Testis (tissue), 3 donors: ENCODE data around the gene DRC3. TPM values are rescaled to one million over a fixed set of nuclear protein-coding genes. Genes with fewer than 3 reads are reported as not detected.
A peak's percentile ranks its signal among the peaks of the same experiment; 100 is the strongest.
"Not testable (repeated sequence)": the region's sequence is repeated elsewhere in the genome, so short reads cannot be mapped to it uniquely, and the experiment has no call there.

Source experiments
- DNase-seq: peaks from one replicate; pipeline ENCODE4 v3.0.0-alpha.2; 2019
- H3K27ac ChIP-seq, 2 donors: fragments of 200-600 bp; sonication (generic); one replicate each; pipeline ENCODE4 v1.5.1; 2019
- H3K27me3 ChIP-seq: fragments of 200-600 bp; sonication (generic); one replicate; pipeline ENCODE4 v1.5.1; 2019
- H3K36me3 ChIP-seq: fragments of 200-600 bp; sonication (generic); one replicate; pipeline ENCODE4 v1.5.1; 2017; ENCODE audit warnings: low read depth; ENCODE audit errors: missing control alignments
- H3K4me1 ChIP-seq: fragments of 200-600 bp; sonication (generic); one replicate; pipeline ENCODE4 v1.5.1; 2019
- H3K4me3 ChIP-seq, 2 donors: fragments of 200-600 bp; sonication (generic); one replicate each; pipeline ENCODE4 v1.5.1; 2017 to 2019
- H3K9me3 ChIP-seq: fragments of 200-600 bp; sonication (generic); one replicate; pipeline ENCODE4 v1.5.1; 2017
- CTCF ChIP-seq, 3 experiments: fragments of 450-650 bp in 2 of 3; fragments of 200-600 bp in 1 of 3; sonication (generic) in 1 of 3; IDR thresholded peaks; one replicate each; pipeline ENCODE4 v1.5.1; 2016 to 2019; ENCODE audit warnings: antibody characterized with exemption in 3 of 3, mild to moderate bottlenecking in 2 of 3, moderate library complexity in 1 of 3
- POLR2A ChIP-seq: fragments of 450-650 bp; IDR thresholded peaks from one replicate; pipeline ENCODE4 v1.6.1; 2017; ENCODE audit warnings: antibody characterized with exemption, mild to moderate bottlenecking, moderate library complexity
- WGBS, 2 donors: methylation state at CpG; one replicate each; pipeline ENCODE4 v1.1.5; 2018; 5-methylcytosine and 5-hydroxymethylcytosine counted together
- intact Hi-C: fragments of 100-400 bp; cut with DNase I; formaldehyde crosslinking; loops from one replicate; pipeline ENCODE4 v1.15.1; 2023; ENCODE audit warnings: low total_unique reads
- polyA plus RNA-seq: library from polyadenylated mRNA; stranded (reverse); fragments of 350-450 nt; fragmentation: Illumina TruSeq; extraction: RNeasy Lipid Tissue Mini Kit (QIAGEN cat#74804); gene quantifications from one replicate; pipeline ENCODE4 v1.2.3, GENCODE V29; 2014; ENCODE audit warnings: low read depth, low replicate concordance; ENCODE audit not compliant: insufficient read depth
- total RNA-seq, 2 donors: library from RNA; depleted of rRNA; stranded (reverse); fragments of >200 nt; gene quantifications; one replicate each; pipeline ENCODE4 v1.2.3, GENCODE V29; 2016

Gene DRC3
- total and polyA plus RNA-seq, 3 donors from 2014 or later = 21.6 to 57.4 (median 22.1) TPM

GRCh38 chr17:17989618-17990017 is 17.0 kb downstream of the DRC3 start:
- WGBS, 2 donors = 74 to 83% methylated on average over 8 to 10 of the region's 10 CpGs
- H3K27ac ChIP-seq = no peak overlapping the region
- DNase-seq = no peak
- H3K27me3 ChIP-seq = no peaks in the 10 kb centered on the region
- no peak overlapping the region for H3K4me3 ChIP-seq
- H3K36me3 ChIP-seq = no peaks in the 10 kb centered on the region
- intact Hi-C loops = no loop called here
- TF ChIP-seq POLR2A = no peak
- no peak for TF ChIP-seq CTCF (IDR thresholded peaks at IDR 0.05)
- no peaks in the 10 kb centered on the region for H3K4me1 ChIP-seq
- no peaks in the 10 kb centered on the region for H3K9me3 ChIP-seq

GRCh38 chr17:17990282-17990681 is 17.6 kb downstream of the DRC3 start:
- Histone ChIP-seq H3K36me3 (no peaks in the 10 kb centered on the region), H3K9me3 (no peaks in the 10 kb centered on the region), H3K4me1 (no peaks in the 10 kb centered on the region), H3K27me3 (no peaks in the 10 kb centered on the region), H3K27ac (no peak overlapping the region), H3K4me3 (no peak overlapping the region)
- 72 to 80% methylated on average over 2 of the region's 2 CpGs for WGBS, 2 donors
- no peak for DNase-seq
- no peak for TF ChIP-seq POLR2A
- TF ChIP-seq CTCF (IDR thresholded peaks at IDR 0.05) = no peak
- intact Hi-C loops = no loop called here

GRCh38 chr17:17993366-17993765 is 20.7 kb downstream of the DRC3 start:
- 87 to 92% methylated on average over 2 of the region's 2 CpGs for WGBS, 2 donors
- Histone ChIP-seq H3K9me3 (no peaks in the 10 kb centered on the region), H3K4me3 (no peak overlapping the region), H3K27me3 (no peaks in the 10 kb centered on the region), H3K4me1 (no peaks in the 10 kb centered on the region), H3K27ac (no peak overlapping the region), H3K36me3 (no peaks in the 10 kb centered on the region)
- intact Hi-C loops = no loop called here
- no peak for TF ChIP-seq CTCF (IDR thresholded peaks at IDR 0.05)
- TF ChIP-seq POLR2A = no peak
- no peak for DNase-seq

- no peaks in the 10 kb centered on the region for H3K9me3 ChIP-seq
- WGBS, 2 donors = 95 to 96% methylated on average over 10 to 12 of the region's 12 CpGs
- intact Hi-C loops = no loop called here
- no peak overlapping the region for H3K4me3 ChIP-seq
- no peaks in the 10 kb centered on the region for H3K36me3 ChIP-seq
- TF ChIP-seq CTCF (IDR thresholded peaks at IDR 0.05) (no peak), POLR2A (no peak)
- no peaks in the 10 kb centered on the region for H3K4me1 ChIP-seq
- no peak for DNase-seq
- H3K27ac ChIP-seq = no peak overlapping the region
- no peaks in the 10 kb centered on the region for H3K27me3 ChIP-seq
Observed at GRCh38 chr17:17993852-17994251, 21.2 kb downstream of the DRC3 start.

GRCh38 chr17:17994271-17995069 is 21.8 kb downstream of the DRC3 start:
- intact Hi-C loops = no loop called here
- TF ChIP-seq POLR2A (no peak), CTCF (IDR thresholded peaks at IDR 0.05) (peak in 1 of 3 experiments; percentile 27)
- H3K36me3 ChIP-seq = no peaks in the 10 kb centered on the region
- DNase-seq = peak; percentile 70
- no peaks in the 10 kb centered on the region for H3K4me1 ChIP-seq
- H3K27ac ChIP-seq = no peak overlapping the region
- WGBS, 2 donors = 58 to 85% methylated on average over 18 of the region's 18 CpGs
- no peak overlapping the region for H3K4me3 ChIP-seq
- no peaks in the 10 kb centered on the region for H3K27me3 ChIP-seq
- no peaks in the 10 kb centered on the region for H3K9me3 ChIP-seq

GRCh38 chr17:17995887-17996286 is 23.2 kb downstream of the DRC3 start:
- H3K36me3 ChIP-seq, H3K4me1 ChIP-seq, H3K4me3 ChIP-seq, H3K27me3 ChIP-seq, H3K27ac ChIP-seq, intact Hi-C loops, H3K9me3 ChIP-seq, DNase-seq: not testable (repeated sequence)
- WGBS, 2 donors = 95 to 97% methylated on average over 8 of the region's 8 CpGs
